SK-N-MC (cell line): ENCODE results near the gene MRPL55.

Experiments used
- DNase-seq: peaks from one replicate; pipeline ENCODE4 v3.0.0-alpha.2; 2011; ENCODE audit warnings: low read depth, low spot score
- H3K27ac ChIP-seq: fragments of 200-600 bp; sonication (generic); 2 replicates; pipeline ENCODE4 v1.5.1; 2016; ENCODE audit warnings: mixed run types
- H3K36me3 ChIP-seq: fragments of 200-600 bp; sonication (generic); 2 replicates; pipeline ENCODE4 v1.6.1; 2017; ENCODE audit warnings: antibody characterized with exemption, low read length, mixed read lengths; ENCODE audit not compliant: insufficient read depth
- H3K4me3 ChIP-seq: fragments of 200-600 bp; sonication (generic); 2 replicates; pipeline ENCODE4 v1.5.1; 2016
- H3K9ac ChIP-seq: fragments of 200-600 bp; sonication (generic); 2 replicates; pipeline ENCODE4 v1.8.0; 2017; ENCODE audit warnings: mixed run types, mixed read lengths; ENCODE audit not compliant: insufficient read length
- H3K9me3 ChIP-seq: fragments of 200-600 bp; sonication (generic); 2 replicates; pipeline ENCODE4 v1.6.1; 2017; ENCODE audit warnings: low read depth, mild to moderate bottlenecking, antibody characterized with exemption, low read length, moderate library complexity, mixed read lengths
- EZH2 ChIP-seq: fragments of 200-600 bp; sonication (generic); IDR thresholded peaks from one replicate; pipeline ENCODE4 v1.6.1; 2017; ENCODE audit warnings: antibody characterized with exemption
- FOXP2 ChIP-seq: optimal IDR thresholded peaks from 2 replicates; pipeline ENCODE3; 2011; ENCODE audit warnings: mild to moderate bottlenecking, moderate library complexity; ENCODE audit not compliant: insufficient read depth; ENCODE audit errors: extremely low read length, control extremely low read depth
- POLR2AphosphoS5 ChIP-seq: IDR thresholded peaks from 2 replicates; pipeline ENCODE4 v1.6.1; 2012; ENCODE audit warnings: mild to moderate bottlenecking, low read depth, low read length, borderline replicate concordance

MRPL55 gene

GRCh38 chr1:228149406-228150119 lies 40.5 kb upstream of the MRPL55 start, which contains the start of gene GJC2:
GJC2 (plus strand) TSS chr1:228149930; CDS start chr1:228157759, 7,829 bp downstream.
- no peaks in the 10 kb centered on the region for H3K9me3 ChIP-seq
- H3K4me3 ChIP-seq = no peak within 1 kb of the TSS
- no peaks in the 10 kb centered on the region for H3K36me3 ChIP-seq
- DNase-seq = no peak
- H3K27ac ChIP-seq = peak within 1 kb of the TSS; percentile 36; the same call in 1 of the 2 replicates
- H3K9ac ChIP-seq = peak within 1 kb of the TSS; percentile 17
- TF ChIP-seq POLR2AphosphoS5 = no peak
- TF ChIP-seq FOXP2 = no peak
- no peak for TF ChIP-seq EZH2

- Histone ChIP-seq H3K36me3 (no peaks in the 10 kb centered on the region), H3K4me3 (no peak overlapping the region), H3K9ac (no peak overlapping the region), H3K27ac (no peak overlapping the region), H3K9me3 (no peaks in the 10 kb centered on the region)
- DNase-seq = no peak
- TF ChIP-seq POLR2AphosphoS5 (no peak), FOXP2 (no peak), EZH2 (no peak)
Measured at GRCh38 chr1:228148935-228149405, 39.9 kb upstream of the MRPL55 start.

- Histone ChIP-seq H3K9ac (no peak overlapping the region), H3K27ac (no peak overlapping the region), H3K36me3 (no peaks in the 10 kb centered on the region), H3K9me3 (no peaks in the 10 kb centered on the region), H3K4me3 (no peak overlapping the region)
- TF ChIP-seq FOXP2 = no peak
- no peak for TF ChIP-seq POLR2AphosphoS5
- no peak for TF ChIP-seq EZH2
- DNase-seq = no peak
Measured at GRCh38 chr1:228148196-228148861, 39.2 kb upstream of the MRPL55 start.

GRCh38 chr1:228147768-228148167 lies 38.7 kb upstream of the MRPL55 start:
- H3K4me3 ChIP-seq = no peak overlapping the region
- no peaks in the 10 kb centered on the region for H3K36me3 ChIP-seq
- TF ChIP-seq FOXP2 (no peak), EZH2 (no peak), POLR2AphosphoS5 (no peak)
- no peak overlapping the region for H3K27ac ChIP-seq
- DNase-seq = no peak
- H3K9me3 ChIP-seq = no peaks in the 10 kb centered on the region
- no peak overlapping the region for H3K9ac ChIP-seq

GRCh38 chr1:228147151-228147693 lies 38.1 kb upstream of the MRPL55 start:
- DNase-seq = no peak
- no peak overlapping the region for H3K27ac ChIP-seq
- H3K9ac ChIP-seq = no peak overlapping the region
- H3K4me3 ChIP-seq = no peak overlapping the region
- no peaks in the 10 kb centered on the region for H3K9me3 ChIP-seq
- H3K36me3 ChIP-seq = no peaks in the 10 kb centered on the region
- TF ChIP-seq POLR2AphosphoS5 (no peak), FOXP2 (no peak), EZH2 (no peak)

- no peak overlapping the region for H3K27ac ChIP-seq
- TF ChIP-seq POLR2AphosphoS5 (no peak), EZH2 (no peak), FOXP2 (no peak)
- H3K4me3 ChIP-seq = no peak overlapping the region
- no peak for DNase-seq
- no peaks in the 10 kb centered on the region for H3K36me3 ChIP-seq
- H3K9ac ChIP-seq = no peak overlapping the region
- H3K9me3 ChIP-seq = no peaks in the 10 kb centered on the region
Measured at GRCh38 chr1:228146417-228147150, 37.5 kb upstream of the MRPL55 start.

GRCh38 chr1:228145463-228146416 lies 36.6 kb upstream of the MRPL55 start:
- no peaks in the 10 kb centered on the region for H3K9me3 ChIP-seq
- no peak overlapping the region for H3K27ac ChIP-seq
- H3K9ac ChIP-seq = no peak overlapping the region
- H3K36me3 ChIP-seq = no peaks in the 10 kb centered on the region
- H3K4me3 ChIP-seq = no peak overlapping the region
- TF ChIP-seq EZH2 = no peak
- no peak for TF ChIP-seq POLR2AphosphoS5
- no peak for TF ChIP-seq FOXP2
- DNase-seq = no peak
